ENCODE measurements around the gene CD300LB. TPM values are rescaled to one million over a fixed set of nuclear protein-coding genes. Genes with fewer than 3 reads are reported as not detected.
"Not testable (repeated sequence)": the region's sequence is repeated elsewhere in the genome, so short reads cannot be mapped to it uniquely, and the experiment has no call there.

The CD300LB gene
- polyA plus RNA-seq, 3 donors: 0.17 to 0.24 TPM; not detected in 1

DNA sequence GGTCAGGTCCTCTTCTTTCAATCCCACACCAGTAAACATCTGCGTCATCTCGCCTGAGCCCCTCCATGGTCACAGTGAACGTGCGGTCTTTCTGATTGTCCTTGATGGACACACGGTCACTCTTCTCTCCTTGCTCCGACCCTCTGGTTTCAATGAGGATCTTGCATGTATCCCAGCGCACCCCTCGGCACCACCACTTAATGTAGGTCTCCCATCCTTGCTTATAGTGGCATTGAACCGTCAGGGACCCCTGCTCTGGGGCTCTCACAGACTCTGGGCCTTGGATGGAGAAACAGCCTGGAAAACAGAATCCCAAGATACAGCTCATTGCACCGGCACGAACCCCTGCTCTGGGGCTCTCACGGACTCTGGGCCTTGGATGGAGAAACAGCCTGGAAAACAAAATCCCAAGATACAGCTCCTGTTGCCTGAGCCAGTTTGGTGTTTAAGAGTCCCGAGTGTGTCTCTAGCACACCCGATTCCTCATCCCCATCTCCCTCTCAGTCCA, 5.4 kb downstream of the CD300LB start:
- no peak for DNase-seq

DNA sequence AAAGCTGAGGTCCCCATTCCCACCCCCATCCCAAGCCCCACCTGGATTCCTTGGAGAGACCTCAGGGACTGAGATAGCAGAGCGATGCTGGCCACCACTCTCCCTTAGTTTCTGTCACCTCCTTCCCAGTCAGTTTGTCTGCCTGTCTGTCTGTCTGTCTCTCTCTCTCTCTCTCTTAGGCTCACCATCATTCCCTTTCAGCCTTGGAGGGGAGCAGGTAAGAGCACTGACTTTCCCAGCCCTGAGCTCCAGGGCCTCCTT, 5.9 kb downstream of the CD300LB start:
- no peak for DNase-seq

DNA sequence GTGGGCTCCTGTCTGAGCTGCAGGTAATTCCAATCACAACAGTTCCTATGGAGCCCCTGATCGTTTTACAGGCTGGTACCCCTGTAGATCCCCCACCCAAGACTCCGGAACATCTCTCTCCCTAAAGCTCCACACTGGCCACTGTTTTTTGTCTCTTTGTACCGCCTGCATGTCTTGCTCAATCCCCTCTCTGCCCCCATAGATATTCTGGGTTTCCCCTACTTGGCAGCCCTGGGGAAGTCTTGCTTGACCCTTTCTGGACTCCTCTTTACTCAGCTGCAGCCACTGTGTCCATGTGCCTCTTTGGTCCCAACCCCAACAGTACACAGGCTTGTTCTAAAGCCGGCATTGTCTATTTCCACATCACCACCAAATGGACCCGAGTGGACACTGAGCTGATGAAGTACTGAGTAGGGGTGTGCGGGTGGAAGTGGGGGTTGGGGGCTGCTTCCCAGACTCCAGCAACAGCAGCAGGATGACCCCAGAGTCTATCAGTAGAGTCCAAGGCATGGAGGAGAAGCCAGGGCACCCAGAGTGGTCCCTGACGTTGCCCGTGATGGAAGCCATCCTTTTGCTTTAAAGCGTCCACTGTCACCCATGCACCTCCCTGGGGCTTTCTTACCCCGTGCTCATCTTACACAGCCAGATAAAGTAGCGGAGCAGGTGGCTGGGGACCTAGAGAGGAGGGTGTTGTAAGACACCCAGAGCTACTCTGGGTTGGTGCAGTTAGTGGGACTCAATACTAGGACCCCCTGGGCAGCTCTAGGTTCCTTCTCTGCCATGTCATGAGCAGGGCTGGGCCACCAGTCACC, 6.4 kb downstream of the CD300LB start:
- no peak for DNase-seq

DNA sequence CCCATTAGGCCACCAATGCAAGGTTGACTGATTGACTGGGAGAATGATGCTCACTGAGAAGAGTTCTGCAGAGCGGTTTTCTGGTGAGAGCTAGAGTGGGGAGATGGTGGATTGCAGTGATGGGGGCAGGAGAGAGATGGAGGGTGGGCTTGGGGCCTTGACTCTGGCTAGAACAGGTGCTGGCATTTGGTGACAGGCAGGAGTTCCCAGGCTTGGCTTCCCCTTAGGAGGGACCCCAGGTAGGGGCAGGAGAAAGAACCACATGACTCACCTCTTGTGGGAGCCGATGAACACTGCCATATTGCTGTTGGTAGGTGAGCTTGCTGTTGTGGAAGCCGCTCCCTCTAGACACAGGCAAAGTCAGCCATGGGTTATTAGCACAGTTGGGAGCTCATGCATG, 8.0 kb downstream of the CD300LB start:
- DNase-seq: no peak

DNA sequence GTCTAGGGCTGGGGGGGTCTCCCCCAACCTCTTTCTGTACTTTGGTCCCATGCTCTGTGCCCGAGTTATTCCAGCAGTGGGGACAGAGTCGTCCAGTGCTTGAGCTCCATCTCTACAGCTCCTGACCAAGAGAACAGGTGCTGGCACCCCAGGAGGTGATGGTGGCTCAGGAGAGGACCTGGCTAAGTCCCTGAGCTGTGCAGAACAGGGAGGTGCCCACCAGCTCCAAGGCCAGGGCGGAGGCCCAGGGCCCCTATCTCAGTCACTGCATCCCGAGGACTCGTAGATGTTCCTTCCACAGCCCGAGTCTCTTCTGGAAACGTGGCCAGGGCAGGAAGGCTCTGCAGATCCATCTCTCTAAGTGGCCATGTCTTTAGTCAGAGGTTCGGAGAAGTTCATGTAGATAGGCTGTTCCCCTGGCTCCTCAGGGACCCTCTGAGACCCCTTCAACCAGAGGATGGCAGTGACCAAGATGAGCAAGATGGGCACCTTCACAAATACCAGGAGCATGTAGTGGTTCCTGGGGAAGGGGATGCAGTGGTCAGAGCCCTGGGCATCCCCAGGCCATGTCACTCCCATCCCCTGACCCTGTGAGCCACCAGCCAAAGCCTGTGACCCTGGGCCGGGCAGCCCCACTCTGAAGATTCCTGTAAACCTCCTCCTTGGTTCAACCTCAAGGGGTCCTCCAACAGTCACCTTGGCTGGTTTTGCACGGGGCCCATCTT, 8.7 kb downstream of the CD300LB start:
- no peak for DNase-seq

DNA sequence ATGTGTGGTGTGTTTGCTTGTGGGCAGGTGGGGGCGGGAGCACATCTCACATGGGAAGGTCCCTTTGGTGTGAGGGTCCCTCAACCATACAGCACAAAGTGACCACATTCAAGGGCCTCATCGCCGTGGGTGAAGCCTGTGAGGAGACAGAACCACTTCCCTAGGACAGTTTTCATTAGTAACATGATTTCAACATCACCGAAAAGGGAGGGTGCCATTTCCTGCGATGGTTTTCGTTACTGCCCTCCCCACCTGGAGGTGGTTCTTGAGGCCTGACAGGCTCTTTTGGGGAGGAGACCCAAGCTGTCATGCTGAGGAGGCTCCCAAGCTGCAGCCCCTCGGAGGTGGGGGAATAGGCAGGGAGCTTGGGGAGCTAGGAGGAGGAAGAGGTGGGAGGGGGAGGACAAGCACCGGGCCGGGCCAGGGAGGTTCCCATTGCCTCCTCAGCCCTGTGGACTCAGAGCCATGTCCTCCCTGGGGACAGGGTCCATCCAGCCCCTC, 9.5 kb downstream of the CD300LB start:
- no peak for DNase-seq

DNA sequence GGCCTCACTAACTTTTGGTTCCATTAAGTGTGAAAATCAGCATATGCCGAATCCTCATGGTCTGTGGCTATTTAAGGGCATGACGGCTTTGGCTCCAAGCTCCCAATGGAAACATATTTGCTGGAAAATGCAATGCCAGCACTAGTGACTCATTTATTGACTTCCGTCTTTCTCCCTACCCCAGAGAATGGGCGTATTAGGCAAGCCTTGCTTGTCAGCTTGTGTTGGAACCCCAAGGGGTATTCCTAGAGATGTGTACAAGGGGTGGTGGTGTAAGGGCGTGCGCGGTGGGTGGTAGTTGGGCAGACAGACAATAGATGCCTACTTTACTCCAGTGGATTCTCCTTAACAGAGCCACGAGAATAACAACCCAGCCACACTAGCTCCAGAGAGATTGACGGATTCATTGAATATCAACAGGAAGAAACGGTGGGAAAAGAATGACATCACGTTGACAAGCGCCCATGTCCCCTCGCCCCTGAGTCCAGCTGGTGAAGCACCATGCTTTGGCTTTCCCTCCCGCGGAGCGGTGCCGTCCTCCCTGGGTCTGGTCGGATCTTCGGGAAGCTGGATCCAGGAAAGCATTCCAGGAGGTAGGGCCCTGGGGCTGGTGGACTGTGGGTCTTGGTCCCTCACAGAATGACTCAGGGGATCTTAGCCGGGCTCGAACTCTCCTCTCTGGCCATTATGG, 10.3 kb downstream of the CD300LB start:
- DNase-seq: no peak

DNA sequence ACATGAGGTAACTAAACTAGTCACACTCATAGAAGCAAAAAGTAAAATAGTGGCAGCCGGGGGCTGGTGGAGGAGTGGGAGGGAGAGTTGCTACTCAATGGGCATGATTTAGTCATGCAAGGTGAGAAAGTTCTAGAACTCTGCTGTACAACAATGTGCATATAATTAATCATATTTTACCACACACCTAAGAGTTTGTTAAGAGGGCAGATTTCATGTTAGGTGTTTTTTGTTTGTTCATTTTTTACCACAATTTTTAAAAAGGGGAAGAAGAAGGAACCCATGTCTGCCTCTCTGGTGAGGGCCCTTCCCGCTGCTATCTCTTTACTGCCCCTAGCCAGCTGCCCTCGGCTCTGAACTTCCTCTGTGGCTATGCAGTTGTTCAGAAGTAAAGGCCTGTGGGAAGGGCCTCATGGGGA, 11.2 kb downstream of the CD300LB start:
- no peak for DNase-seq

DNA sequence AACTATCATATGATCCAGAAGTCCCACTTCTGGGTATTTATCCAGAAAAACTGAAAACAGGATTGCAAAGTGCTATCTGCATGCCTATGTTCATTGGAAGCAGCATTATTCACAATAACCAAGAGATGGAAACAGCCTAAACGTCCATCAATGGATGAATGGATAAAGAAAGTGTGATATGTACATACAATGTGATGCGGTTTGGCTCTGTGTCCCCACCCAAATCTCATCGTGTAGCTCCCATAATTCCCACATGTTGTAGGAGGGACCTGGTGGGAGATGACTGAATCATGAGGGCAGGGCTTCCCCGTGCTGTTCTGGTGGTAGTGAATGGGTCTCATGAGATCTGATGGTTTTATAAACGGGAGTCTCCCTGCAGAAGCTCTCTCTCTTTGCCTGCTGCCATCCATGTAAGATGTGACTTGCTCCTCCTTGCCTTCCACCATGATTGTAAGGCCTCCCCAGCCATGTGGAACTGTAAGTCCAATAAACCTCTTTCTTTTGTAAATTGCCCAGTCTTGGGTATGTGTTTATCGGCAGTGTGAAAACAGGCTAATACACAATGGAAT, 12.8 kb downstream of the CD300LB start:
- DNase-seq: not testable (repeated sequence)

DNA sequence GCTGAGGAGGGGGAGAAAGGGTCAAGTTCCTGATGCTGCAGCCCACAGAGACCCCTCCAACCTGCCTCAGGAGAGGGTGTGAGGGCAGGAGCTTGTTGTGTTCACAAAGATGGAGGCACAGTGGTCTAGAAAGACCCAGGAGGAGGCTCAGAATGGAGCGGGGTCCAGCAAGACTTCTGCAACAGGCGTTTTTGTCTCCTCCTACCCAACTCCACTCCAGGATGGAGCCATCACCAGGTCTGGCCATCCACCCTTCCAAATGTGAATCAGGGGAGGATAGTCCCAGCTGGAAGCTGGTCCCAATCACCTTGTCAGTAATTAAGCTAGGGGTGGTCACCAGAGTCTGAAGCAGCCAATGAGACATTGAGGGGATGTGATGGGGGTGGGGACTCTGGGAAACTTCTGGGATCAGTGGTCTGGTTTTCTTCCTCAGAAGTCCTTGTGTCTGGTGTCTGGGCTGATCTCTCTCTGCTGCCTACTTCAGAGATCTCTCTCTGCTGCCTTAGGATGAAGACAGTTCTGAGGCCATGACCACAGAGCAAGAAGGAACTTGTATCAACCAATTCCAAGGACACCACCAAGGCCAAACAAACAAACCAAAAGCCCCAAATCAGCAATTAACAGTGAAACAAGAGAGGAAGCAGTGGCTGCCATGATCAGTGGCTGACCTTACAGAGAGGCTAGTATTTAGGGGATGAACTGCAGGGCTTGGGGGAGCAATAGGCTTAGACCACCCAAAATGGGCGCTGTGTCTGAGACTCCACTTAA, 14.5 kb downstream of the CD300LB start:
- no peak for DNase-seq

DNA sequence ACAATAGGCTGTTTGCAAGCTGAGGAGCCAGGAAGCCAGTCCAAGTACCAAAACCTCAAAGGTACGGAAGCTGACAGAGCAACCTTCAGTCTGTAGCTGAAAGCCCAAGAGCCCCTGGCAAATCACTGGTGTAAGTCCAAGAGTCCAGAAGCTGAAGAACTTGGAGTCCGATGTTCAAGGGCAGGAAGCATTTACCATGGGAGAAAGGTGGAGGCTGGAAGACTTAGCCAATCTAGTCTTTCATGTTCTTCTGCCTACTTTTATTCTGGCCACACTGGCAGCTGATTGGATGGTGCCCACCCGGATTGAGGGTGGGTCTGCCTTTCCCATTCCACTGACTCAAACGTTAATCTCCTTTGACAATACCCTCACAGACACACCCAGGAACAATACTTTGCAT, 15.3 kb downstream of the CD300LB start:
- DNase-seq: no peak

DNA sequence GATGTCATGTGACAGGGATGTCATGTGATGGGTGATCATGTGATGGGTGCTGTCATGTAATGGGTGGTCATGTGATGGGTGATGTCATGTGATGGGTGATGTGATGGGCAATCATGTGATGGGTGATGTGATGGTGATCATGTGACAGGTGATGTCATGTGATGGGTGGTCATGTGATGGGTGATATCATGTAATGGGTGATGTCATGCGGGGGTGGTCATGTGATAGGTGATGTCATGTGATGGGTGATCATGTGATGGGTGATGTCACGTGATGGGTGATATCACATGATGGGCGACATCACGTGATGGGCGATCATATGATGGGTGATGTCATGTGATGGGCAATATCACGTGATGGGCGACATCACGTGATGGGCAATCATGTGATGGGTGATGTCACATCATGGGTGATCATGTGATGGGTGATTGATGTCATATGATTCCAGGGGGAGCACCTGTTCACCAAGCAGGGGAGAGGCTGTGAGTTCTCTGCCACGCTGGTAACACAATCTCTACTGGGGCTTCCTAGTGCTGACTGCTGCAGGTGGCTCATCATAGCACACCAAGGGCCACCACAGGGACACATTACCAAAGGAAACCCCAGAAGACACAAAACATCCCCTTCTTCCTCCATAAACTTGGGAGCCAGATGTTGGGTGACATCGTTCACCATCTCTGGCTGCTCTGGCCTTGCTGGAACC, 16.5 kb downstream of the CD300LB start:
- DNase-seq: no peak

DNA sequence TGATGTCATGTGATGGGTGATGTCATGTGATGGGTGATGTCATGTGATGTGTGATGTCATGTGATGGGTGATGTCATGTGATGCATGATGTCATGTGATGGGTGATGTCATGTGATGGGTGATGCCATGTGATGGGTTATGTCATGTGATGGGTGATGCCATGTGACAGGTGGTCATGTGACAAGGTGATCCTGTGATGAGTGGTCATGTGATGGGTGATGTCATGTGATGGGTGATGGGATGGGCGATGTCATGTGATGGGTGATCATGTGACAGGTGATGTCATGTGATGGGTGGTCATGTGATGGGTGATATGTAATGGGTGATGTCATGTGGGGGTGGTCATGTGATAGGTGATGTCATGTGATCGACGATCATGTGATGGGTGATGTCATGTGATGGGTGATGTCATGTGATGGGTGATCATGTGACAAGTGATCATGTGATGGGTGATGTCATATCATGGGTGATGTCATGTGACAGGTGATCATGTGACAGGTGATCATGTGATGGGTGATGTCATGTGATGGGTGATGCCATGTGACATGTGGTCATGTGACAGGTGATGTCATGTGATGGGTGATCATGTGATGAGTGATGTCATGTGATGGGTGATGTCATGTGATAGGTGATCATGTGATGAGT, 17.2 kb downstream of the CD300LB start:
- no peak for DNase-seq

DNA sequence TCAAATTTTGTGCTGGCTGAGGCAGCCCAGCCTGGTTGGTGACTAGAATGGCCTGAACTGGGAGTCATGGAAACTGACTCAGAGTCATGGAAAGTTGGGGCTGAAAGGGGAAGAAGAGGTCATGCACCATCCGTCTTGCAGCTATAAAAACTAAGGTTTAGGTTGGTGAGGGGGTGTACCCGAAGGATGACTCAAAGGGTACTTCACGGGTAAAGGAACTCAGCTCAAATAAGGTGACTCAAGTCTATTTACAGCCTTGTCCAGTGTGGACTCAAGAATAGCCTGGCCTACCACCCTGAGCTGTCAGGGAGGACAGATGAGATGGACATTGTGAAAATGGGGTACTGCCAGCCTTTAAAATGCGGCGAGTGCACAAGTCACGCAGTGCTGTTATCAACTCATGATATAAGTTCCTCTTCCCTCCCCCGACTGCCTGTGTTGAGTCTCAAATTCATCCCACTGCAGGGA, 18.6 kb downstream of the CD300LB start:
- no peak for DNase-seq

DNA sequence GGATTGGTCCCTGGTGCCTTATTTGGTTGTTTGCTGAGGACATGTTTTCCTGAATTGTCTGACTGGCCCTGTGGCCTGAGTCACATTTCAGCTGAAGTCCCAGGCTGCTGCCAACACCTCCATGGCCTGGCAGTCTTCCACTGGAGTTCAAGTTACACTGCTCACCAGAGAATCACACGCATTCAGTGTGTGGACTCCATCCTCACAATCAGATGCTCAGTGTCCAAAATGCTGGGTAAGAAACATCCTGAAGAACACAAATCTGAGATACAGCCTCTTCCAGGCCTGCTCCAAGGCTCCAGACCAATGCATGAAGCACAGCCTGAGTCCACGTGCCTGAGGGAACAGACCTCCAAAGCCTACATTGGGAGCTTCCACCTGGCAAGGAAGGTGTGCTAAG, 19.2 kb downstream of the CD300LB start:
- no peak for DNase-seq

DNA sequence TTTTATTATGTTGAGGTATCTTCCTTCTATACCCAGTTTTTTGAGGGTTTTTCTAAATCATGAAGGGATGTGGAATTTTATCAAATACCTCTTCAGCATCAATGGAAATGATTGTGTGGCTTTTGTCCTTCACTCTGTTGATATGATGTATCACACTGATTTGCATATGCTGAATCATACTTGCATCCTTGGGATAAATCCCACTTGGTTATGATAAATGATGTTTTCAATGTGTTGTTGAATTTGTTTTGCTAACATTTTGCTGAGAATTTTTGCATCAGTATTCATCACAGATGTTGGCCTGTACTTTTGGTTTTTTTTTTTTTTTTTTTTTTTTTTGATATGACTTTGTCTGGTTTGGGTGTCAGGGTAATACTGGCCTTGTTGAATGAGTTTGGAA, 23.1 kb downstream of the CD300LB start:
- DNase-seq: no peak

DNA sequence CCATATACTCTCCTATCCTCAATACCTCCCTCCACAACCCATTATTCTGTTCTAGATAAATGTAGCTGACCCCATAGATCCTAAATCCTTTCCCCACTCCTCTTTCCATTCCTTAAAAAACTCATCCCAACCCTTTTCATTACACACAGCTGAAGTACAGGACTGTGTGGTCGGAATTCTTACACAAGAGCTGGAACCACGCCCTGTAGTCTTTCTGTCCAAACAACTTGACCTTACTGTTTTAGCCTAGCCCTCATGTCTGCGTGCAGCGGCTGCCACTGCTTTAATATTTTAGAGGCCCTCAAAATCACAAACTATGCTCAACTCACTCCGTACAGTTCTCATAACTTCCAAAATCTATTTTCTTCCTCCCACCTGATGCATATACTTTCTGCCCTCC, 27.3 kb downstream of the CD300LB start:
- DNase-seq: not testable (repeated sequence)

DNA sequence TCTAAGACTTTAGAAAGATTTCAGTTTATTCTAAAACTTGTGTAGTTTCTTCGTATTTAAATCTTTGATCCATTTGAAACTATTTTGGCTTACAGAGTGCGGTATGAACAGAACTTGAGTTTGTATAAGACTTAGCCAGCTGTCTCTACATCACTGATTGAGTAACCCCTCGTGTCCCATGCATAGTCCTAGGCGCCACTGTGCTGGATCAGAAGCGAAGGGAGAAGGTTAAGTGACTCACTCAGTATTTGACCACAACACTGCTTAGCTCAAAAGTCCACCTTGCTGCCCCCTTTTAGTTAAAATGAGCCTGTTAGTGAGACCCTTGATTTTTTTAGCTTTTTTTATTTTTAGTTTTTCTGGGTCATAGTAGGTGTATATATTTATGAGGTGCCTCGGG, 28.4 kb downstream of the CD300LB start:
- no peak for DNase-seq

DNA sequence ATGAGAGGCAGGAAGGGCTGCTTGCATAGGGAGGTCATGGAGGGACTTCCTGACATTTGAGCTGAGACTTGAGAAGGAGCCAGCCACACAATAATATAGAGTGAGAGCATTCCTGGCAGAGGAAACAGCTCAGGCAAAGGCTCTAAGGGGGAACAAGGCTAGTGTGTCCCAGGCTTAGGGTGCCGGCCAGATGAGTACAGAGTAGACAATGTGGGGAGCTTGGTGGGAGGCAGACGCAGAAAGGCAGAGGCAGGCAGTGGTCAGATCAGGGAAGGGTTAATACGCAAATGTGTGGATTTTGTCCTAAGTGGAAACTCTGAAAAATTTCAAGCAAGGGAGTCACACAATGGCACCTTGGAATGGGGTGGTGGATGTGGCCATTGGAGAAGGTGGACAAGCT, 31.3 kb downstream of the CD300LB start:
- DNase-seq: no peak

DNA sequence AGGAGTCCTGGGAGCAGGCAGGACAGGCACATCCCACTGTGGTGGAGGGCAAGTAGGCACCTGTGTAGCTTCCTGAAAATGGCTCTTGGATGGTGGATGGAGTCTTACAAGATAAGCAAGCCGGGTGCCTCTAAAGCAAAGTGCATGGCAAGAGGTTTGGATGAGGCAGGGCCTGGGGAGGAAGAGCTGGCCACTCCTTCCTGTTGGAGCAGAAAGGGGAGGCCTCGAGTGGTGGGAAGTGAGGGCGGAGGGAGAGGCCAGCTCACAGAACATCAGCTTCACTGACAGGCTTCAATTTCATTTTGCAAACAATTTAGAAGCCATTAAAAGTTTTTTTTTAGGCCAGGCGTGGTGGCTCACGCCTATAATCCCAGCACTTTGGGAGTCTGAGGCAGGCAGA, 33.8 kb downstream of the CD300LB start:
- no peak for DNase-seq
